C4-2B (cell line): ENCODE measurements around the gene ACKR2.

Experiments used
- ZFX ChIP-seq: fragments of 450-650 bp; IDR thresholded peaks from 2 replicates; pipeline ENCODE4 v1.6.1; 2017
- TF ChIP-seq, protein P1 (sequence below): fragments of 450-650 bp; conservative IDR thresholded peaks from 2 replicates; pipeline ENCODE4 v1.5.1; 2017; ENCODE audit warnings: mild to moderate bottlenecking

DNA sequence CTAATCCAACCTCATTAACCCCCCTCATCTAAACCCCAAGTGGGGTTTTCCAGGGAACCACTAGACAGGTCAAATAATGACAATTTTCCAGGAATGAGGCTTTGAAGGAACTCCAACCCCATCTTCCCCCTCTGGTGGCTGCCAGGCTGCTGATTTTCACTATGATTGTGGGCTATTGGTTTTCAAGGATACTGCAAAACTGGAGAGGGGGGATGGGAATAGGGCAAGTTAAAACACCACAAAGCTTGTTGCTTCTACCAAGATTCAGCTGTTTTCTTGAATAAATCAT, 86.3 kb downstream of the ACKR2 start:
- TF ChIP-seq, protein P1, sequence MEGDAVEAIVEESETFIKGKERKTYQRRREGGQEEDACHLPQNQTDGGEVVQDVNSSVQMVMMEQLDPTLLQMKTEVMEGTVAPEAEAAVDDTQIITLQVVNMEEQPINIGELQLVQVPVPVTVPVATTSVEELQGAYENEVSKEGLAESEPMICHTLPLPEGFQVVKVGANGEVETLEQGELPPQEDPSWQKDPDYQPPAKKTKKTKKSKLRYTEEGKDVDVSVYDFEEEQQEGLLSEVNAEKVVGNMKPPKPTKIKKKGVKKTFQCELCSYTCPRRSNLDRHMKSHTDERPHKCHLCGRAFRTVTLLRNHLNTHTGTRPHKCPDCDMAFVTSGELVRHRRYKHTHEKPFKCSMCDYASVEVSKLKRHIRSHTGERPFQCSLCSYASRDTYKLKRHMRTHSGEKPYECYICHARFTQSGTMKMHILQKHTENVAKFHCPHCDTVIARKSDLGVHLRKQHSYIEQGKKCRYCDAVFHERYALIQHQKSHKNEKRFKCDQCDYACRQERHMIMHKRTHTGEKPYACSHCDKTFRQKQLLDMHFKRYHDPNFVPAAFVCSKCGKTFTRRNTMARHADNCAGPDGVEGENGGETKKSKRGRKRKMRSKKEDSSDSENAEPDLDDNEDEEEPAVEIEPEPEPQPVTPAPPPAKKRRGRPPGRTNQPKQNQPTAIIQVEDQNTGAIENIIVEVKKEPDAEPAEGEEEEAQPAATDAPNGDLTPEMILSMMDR: no peak
- TF ChIP-seq ZFX: no peak
